HG03064 (cell line): ENCODE results near the gene SLC5A11.
"Not testable (repeated sequence)": the region's sequence is repeated elsewhere in the genome, so short reads cannot be mapped to it uniquely, and the experiment has no call there.

Source experiments
- ATAC-seq: cut with Tn5 transposase; IDR thresholded peaks from one replicate; pipeline ENCODE4 v1.9.1; 2021; ENCODE audit warnings: low read depth; ENCODE audit not compliant: unreplicated experiment

The SLC5A11 gene

GRCh38 chr16:24856871-24857270 lies 11.1 kb downstream of the SLC5A11 start:
- not testable (repeated sequence) for ATAC-seq

GRCh38 chr16:24858219-24859041 lies 12.7 kb downstream of the SLC5A11 start:
- ATAC-seq, result no peak

- ATAC-seq, result no peak
Measured at GRCh38 chr16:24861461-24861860, 15.7 kb downstream of the SLC5A11 start.

- ATAC-seq, result no peak
Measured at GRCh38 chr16:24863582-24864437, 18.0 kb downstream of the SLC5A11 start.

GRCh38 chr16:24869033-24869432 lies 23.3 kb downstream of the SLC5A11 start:
- no peak for ATAC-seq

GRCh38 chr16:24871891-24872290 lies 26.1 kb downstream of the SLC5A11 start:
- ATAC-seq, result no peak

GRCh38 chr16:24873028-24873427 lies 27.3 kb downstream of the SLC5A11 start:
- no peak for ATAC-seq

GRCh38 chr16:24875466-24875865 lies 29.7 kb downstream of the SLC5A11 start:
- ATAC-seq, result no peak

GRCh38 chr16:24876231-24876630 lies 30.5 kb downstream of the SLC5A11 start:
- no peak for ATAC-seq

GRCh38 chr16:24879684-24880083 lies 33.9 kb downstream of the SLC5A11 start:
- ATAC-seq, result no peak

GRCh38 chr16:24883714-24884151 lies 38.0 kb downstream of the SLC5A11 start:
- no peak for ATAC-seq

- no peak for ATAC-seq
Measured at GRCh38 chr16:24887472-24887871, 41.7 kb downstream of the SLC5A11 start.

GRCh38 chr16:24890746-24891145 lies 45.0 kb downstream of the SLC5A11 start:
- ATAC-seq, result no peak

- no peak for ATAC-seq
Measured at GRCh38 chr16:24896439-24896838, 50.7 kb downstream of the SLC5A11 start.

GRCh38 chr16:24897522-24897921 lies 51.8 kb downstream of the SLC5A11 start:
- ATAC-seq, result not testable (repeated sequence)

- ATAC-seq, result no peak
Measured at GRCh38 chr16:24900230-24900629, 54.5 kb downstream of the SLC5A11 start.

GRCh38 chr16:24906199-24906808 lies 60.5 kb downstream of the SLC5A11 start:
- ATAC-seq, result no peak

GRCh38 chr16:24906901-24907300 lies 61.1 kb downstream of the SLC5A11 start:
- ATAC-seq, result no peak

- ATAC-seq, result no peak
Measured at GRCh38 chr16:24908716-24909115, 63.0 kb downstream of the SLC5A11 start.

- ATAC-seq, result no peak
Measured at GRCh38 chr16:24909856-24910255, 64.1 kb downstream of the SLC5A11 start.

GRCh38 chr16:24915019-24915418 lies 69.3 kb downstream of the SLC5A11 start:
- no peak for ATAC-seq
